ENCODE data around the gene CHAT.

Gene CHAT

GRCh38 chr10:49682879-49683278 lies 69.0 kb downstream of the CHAT start:
- no peak for DNase-seq

DNA sequence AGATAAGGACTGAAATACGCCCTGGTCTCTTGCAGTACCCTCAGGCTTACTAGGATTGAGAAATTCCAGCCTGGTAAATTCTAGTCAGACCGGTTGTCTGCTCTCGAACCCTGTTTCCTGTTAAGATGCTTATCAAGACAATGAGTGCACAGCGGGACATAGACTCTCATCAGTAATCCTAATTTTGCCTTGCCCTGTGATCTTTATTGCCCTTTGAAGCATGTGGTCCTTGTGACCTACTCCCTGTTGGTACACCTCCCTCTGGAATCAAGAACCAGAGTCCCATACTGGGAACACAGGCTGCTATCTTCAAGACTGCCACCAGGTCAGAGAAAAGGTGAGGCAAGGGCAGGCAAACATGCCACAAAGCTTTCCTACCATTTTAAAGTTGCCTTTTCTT lies 72.8 kb downstream of the CHAT start:
- no peak for DNase-seq

DNA sequence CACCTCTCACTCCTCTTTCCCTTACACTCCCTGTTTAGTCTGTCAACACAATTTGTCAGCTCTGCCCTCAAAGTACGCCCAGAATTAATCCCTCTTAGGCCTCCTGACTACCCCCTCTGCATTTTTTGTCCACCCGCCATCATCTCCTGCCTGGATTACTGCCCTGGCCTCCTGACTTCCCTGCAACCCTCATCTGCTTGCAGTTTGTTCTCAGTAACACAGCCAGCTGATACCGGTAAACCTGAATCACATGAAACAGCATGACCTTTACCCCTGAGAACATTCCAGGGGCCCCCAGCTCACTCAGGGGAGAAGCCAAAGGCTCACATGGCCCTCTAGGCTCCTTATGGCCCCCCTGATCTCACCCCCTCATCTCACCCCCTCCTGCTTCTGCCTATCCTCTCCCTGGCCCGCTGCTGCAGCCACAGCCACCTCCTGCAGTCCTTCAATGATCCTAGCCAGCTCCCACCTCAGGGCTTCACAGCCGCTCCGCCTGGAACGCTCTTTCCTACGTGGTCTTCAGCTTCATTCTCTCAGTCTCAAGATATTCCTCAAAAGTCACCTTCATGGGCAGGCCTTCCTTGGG lies 74.5 kb downstream of the CHAT start:
- DNase-seq, result no peak

- no peak for DNase-seq
Observed at GRCh38 chr10:49688920-49689319, 75.1 kb downstream of the CHAT start.

GRCh38 chr10:49689882-49690510 lies 76.2 kb downstream of the CHAT start:
- no peak for DNase-seq

GRCh38 chr10:49690698-49691356 lies 77.0 kb downstream of the CHAT start:
- DNase-seq, result no peak

DNA sequence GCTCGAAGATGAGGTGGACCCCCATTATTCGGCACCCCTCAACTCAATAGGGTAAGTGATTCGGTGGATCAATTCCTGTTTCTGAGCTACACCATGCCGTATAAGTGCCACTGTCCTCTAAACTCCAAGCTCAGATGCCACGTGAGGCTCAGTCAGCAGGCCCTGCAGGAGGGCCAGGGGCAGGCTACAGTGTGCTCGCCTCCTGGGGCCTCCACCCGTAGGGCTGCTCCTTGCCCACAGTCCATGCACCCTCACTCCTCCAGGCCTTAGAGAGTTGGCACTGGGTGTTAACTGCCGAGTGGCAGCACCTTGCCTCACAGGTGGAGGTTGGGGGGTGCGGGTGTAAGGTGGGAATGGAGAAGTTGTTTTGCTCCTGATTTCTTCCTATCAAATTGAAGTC lies 77.8 kb downstream of the CHAT start:
- DNase-seq, result no peak

DNA sequence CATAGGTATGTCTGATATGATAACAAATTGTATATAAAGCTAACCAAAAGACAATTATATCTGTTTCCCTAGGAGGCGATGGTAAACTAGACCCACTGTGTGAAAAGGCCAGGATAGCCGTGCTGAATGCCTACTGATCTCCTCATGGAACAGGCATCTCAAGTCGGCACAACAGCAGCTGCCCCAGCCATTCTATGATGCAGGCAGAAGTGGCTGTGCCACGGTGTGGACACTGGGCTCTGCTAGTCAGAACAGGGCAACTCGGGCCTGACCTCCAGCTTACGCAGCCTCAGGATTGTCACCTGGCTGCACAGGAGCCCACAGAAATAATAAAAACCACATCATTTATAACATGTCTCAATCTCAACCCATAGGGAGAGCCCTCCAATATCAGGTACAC lies 80.6 kb downstream of the CHAT start:
- no peak for DNase-seq

GRCh38 chr10:49696311-49696710 lies 82.5 kb downstream of the CHAT start:
- no peak for DNase-seq

GRCh38 chr10:49698679-49699078 lies 84.8 kb downstream of the CHAT start:
- no peak for DNase-seq

DNA sequence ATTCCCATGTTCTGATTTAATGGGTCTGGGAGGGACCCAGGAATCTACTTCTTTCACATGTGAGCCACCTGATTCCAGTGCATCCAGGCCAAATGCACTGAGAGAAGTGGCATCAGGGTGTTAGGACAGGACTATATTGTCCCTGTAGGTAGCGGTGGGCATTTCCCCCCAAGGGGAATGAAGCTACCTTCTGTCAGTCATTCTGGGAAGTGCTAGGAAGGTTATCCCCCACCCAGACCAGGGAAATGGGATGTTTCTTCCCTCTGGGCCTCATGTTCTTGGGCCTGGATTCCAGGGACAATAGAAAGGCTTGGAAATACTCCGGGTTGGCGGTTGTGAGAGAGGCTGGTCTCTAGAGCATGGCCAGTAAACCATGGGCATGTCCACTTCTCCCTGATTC lies 86.4 kb downstream of the CHAT start:
- no peak for DNase-seq

- no peak for DNase-seq
Observed at GRCh38 chr10:49700997-49701396, 87.2 kb downstream of the CHAT start.

- no peak for DNase-seq
Observed at GRCh38 chr10:49707585-49707984, 93.7 kb downstream of the CHAT start.

GRCh38 chr10:49709934-49710333 lies 96.1 kb downstream of the CHAT start:
- no peak for DNase-seq

- DNase-seq, result no peak
Observed at GRCh38 chr10:49710966-49711365, 97.1 kb downstream of the CHAT start.

- no peak for DNase-seq
Observed at GRCh38 chr10:49711481-49711880, 97.6 kb downstream of the CHAT start.

DNA sequence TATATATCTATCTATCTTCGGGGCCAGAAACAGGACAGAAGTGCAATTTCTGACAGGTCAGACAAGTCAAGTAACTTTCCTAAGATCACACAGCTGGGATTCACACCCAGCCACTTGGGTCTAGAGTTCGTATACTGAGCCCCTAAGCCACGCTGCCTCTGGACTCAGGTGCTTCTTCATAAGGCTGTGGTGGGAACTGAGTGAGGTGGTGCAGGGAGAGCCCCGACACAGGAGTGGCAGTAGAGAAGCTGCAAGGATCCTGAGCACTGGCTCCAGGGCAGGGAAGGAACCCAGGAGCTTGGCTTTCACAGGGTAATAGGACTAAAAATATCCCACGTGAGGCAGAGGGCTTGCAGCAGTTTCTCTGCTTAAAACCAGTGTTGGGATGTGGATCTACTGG lies 99.4 kb downstream of the CHAT start:
- no peak for DNase-seq

Measured in amygdala (tissue), 56 donors.